NCI-H187 treated with DMSO at 0.1 percent for 48 hours (cell line): Measurements from ENCODE around the gene SSU72.
"Not testable (repeated sequence)": the region's sequence is repeated elsewhere in the genome, so short reads cannot be mapped to it uniquely, and the experiment has no call there.

Source experiments
- DNase-seq: peaks from one replicate; lab custom pipeline; 2025; lab: John Stamatoyannopoulos, UW

SSU72 gene

DNA sequence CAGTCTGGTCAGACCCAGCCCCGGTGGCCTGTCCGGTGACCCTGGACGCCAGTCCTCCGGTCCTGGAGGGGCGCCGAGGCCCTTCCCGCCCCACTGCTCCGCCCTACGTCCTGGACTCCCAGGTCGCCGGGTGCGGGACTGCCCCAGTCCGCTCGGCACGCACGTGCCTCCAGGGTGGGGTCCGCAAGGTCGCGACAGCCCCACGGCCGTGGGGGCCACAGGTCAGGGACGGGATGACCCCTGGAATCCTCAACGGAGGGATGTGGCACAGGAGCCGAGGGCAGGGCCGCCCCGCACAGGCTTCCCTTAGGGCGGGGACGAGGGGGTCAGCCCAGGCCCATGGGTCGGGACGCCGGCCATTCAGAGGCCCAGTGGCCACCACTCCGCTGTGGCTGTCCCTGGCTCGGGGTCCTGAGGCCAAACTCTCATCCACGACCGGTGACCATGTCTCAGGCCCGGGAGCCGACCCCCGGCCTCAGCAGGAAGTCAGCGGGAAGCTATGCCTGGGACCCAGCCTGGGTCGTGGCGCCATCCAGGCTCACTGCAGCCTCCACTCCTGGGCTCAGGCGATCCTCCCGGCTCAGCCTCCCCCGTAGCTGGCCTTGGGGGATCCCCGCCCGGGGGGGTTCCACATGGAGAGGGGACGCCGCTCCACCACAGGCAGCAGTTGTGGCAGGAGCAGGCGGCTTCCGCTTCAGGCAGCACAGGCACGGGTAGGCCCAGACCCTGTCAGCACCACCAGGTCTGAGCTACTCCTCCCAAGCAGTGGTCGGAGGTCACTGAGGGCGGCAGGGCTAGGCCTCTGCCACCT is 33.6 kb downstream of the SSU72 start:
- no peak for DNase-seq

DNA sequence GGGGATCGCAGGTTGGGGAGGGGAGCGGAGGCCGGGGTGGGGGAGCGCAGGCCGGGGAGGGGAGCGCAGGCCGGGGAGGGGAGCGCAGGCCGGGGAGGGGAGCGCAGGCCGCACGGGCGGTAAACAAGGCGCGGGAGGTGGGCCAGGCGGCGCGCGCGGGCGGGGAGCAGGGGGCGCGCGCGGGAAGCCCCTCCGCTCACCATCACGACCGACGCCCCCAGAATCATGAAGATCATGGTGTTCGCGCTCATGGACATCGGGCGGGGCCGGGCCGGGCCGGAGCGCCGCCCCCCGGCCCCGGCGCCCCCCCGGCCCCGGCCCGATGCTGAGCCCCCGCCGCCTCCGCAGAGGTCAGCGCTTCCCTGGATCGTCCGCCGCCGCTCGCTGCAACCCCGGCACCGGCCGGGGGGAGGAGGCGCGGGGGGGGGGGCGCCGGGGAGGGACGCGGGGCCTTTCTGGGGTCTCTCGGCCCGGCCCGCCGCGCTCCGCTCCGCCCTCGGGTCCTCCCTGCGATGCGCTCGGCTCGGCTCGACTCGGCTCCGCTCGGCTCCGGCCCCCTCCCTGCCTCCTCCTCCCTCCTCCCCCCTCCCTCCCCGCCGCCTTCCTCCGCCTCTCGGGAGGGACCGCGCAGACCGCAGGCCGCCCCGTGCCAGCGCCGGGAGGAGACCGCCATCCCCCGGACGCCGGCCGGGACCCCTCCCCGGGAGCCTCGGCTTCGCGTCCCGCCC is 34.4 kb downstream of the SSU72 start, which contains the start of gene TMEM240:
TSS of gene TMEM240 (minus strand) at position 535 of the 728 bp plus-strand sequence. CDS start at position 257, 278 bp downstream.
- DNase-seq, result no peak

DNA sequence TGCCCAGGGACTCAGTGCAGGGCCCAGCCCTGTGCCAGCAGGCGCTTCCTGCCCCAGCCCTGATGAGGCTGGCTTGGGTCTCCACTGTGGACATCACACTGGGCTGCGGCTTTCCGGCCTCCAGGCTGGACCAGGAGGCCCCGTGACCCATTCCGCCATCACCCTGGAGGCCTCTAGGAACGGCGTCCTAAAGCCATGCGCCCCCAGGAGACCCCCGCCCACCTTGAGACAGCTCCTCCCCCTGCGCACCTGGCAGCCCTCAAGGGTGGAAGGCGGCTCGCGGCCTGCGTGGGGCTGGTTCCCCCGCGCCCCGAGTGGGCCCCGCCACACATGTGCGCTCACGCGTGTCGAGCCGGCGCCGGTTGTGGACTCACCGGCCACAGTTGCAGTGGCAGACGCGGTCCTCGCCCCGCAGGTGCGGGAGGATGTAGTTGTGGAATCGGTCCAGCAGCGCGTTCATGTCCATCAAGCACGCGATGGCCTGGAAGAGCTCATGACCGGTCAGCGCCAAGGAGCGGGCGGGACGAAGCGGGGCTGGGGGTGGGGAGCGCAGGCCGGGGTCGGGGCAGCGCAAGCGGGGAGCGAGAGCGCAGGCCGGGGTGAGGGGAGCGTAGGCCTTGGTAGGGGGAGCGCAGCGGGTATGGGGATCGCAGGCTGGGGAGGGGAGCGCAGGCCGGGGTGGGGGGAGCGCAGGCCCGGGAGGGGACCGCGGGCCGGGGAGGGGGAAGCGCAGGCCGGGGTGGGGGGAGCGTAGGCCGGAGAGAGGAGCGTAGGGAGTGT is 35.2 kb downstream of the SSU72 start:
- no peak for DNase-seq

DNA sequence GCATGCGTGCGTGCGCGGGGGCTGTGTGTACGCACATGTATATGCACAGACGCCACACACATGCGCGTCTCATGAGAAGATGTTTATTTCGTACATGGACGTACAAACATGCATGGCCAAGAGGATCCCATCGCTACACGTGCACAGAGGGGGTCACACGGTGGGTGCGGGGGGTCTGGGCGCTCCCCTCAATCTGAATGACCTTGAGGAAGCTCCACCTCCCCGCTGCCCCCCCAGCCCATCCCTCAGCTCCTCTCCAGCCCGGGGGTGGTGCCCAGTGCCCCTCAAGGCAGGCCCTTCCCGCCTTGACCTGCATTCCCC is 35.7 kb downstream of the SSU72 start:
- DNase-seq, result no peak

DNA sequence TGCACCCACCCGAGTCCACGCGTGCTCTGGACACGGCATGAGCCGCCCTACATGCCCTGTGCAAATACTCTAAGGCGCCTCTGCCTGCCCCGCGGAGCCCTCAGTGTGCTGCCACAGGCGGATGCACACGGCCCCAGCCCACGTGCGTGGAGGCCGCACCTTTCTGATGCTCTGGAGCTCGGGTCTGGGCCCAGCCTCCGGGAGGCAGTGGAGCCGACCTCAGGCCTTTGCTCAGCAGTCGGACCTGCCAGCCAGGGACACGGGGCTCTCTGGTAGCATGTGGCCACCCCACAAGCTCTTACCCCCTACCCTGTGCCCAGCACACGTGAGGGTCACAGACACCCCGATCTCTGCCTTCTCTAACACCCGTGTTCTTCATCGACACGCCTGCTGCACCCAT is 36.3 kb downstream of the SSU72 start:
- no peak for DNase-seq

GRCh38 chr1:1537626-1538250 is 36.9 kb downstream of the SSU72 start:
- DNase-seq, result no peak

GRCh38 chr1:1536938-1537546 is 37.6 kb downstream of the SSU72 start:
- no peak for DNase-seq

GRCh38 chr1:1536019-1536937 is 38.4 kb downstream of the SSU72 start:
- no peak for DNase-seq

DNA sequence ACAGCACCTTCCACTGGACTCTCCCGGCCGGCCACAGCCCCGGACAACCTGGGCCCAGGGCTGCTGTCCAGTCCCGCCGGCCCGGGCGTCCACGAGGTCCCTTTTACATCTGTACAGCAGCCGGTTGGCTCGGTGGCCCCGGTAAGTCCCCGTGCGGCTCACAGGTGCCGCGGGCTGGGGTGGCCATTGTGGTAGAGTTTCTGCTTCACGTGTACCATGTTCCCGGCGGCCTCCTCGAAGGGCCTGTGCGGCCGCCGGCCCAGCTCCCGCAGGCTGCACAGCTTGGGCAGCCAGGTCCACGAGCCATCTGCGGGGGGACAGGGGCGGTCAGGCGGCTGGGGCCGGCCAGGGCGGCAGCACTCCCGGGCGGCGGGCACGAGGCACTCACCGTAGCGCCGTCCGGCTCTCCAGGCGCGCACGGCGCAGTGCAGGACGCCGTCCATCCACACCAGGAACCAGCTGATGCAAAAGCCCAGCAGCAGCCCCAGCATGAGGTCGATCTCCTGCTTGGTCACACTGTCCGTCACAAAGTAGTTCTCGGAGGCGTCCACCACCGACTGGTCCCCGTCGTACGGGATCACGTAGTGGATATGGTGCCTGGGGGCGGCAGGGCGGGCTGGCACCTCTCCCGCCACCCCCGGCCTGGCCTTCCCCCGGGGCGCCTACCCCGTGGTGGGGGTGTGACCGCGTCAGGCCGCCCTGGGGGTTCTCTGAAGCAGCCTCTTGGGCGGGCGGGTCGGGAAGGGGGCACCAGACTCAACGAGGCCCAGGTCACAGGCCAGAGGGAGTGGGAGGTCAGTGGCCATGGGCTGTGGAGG is 39.3 kb downstream of the SSU72 start:
- no peak for DNase-seq

GRCh38 chr1:1534401-1535154 is 40.1 kb downstream of the SSU72 start:
- DNase-seq, result no peak

DNA sequence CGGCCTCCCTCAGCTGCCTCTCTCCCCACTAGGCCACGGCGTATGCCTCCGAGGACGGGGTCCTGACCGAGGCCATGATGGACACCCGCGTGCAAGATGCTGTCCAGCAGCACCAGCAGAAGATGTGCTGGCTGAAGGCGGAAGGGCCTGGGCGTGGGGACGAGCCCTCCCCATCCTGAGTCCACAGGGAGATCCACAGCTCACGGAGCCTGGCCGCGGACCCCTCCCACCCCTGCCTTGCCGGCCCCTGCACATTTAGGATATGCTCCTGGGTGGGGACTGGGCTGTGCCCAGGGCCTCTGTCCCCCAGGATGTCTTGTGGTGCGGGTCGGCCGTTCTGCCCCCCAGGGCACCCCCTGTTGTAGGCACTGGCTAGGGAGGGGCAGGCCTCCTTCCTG is 40.8 kb downstream of the SSU72 start:
- not testable (repeated sequence) for DNase-seq

DNA sequence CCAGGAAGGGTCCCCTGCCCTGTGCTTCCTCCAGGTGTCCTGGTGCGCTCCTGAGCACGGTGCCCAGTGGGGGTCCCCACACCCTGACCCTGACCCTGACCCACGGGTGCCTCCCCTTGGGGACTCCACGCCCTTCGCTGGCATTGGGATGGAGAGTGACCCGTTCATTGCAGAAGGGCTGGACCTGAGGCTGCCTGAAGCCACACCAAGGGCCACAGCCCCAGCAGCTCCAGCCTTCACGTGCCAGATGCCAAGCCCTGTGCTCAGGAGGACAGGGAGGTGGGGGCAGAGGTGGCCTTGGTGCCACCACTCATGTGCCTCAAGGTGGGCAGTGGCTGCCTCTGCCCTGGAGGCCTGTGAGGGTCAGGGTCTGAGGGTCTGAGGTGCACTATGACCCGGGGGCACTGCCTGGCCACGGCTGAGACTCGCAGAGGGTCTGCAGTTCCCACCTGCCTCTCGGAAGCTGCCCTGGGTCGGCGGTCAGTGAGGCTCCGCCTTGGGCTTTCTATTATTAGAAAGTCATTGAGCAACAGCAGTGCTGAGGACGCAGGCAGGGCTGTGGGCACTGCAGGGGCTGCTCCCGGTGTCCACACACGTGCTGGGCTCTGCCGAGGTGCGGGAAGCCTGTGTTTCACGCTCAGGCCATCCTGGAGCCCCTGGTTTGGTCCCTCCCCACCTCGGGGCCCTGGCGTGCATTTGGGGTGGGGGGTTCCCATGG is 41.3 kb downstream of the SSU72 start:
- not testable (repeated sequence) for DNase-seq

DNA sequence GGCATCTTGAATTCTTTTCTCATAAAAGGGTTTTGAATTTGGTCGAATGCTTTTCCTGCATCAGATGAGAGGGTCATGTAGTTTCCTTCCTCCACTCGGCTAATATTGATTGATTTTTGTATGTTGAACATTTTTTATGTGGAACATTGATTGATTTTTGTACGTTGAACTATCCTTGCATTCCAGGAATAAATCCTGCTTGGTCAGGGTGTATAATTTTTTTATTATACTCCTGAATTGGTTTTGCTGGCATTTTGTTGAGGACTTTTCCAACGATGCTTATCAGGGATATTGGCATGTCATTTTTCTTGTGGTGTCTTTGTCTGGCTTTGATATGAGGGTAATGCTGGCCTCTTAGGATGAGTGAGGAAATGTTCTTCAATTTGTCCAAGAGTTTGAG is 42.7 kb downstream of the SSU72 start:
- DNase-seq, result no peak

DNA sequence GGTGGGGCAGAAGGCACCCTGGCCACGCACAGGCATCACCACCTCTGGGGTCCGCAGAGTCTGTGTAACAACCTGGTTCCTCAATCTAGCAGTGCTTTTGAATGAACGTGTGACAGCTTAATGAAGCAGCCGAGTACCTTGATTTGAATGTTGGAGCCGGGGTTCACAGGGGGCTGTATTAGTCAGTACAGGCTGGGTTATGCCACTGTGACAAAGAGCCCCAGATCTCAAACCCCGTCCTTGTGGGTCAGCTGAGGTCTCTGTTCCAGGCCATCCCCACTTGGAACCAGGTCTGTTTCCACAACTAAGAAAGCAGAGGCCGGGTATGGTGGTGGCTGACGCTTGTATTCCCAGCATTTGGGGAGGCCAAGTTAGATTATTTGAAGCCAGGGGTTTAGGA is 44.7 kb downstream of the SSU72 start:
- no peak for DNase-seq

DNA sequence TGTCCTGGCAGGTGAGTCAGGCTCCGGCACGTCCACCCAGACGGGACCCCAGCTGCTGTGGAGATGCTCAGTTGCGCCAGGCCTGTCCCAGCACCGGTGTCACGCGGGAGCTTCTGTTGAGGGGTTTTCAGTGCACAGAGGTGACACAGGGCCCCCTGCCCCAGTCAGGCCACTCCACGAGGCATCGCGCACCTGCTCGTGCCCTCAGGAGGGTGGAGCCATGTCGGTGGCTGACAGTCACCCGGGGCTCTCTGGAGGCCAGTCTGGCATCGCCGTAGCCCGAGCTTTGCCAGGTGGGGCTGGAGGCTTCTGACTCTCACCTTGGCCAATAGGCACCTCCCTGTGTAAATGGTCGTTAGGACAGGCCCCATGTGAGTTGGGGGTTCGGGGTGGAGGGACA is 45.3 kb downstream of the SSU72 start:
- DNase-seq, result no peak

GRCh38 chr1:1528301-1529267 is 46.1 kb downstream of the SSU72 start:
- DNase-seq, result no peak

DNA sequence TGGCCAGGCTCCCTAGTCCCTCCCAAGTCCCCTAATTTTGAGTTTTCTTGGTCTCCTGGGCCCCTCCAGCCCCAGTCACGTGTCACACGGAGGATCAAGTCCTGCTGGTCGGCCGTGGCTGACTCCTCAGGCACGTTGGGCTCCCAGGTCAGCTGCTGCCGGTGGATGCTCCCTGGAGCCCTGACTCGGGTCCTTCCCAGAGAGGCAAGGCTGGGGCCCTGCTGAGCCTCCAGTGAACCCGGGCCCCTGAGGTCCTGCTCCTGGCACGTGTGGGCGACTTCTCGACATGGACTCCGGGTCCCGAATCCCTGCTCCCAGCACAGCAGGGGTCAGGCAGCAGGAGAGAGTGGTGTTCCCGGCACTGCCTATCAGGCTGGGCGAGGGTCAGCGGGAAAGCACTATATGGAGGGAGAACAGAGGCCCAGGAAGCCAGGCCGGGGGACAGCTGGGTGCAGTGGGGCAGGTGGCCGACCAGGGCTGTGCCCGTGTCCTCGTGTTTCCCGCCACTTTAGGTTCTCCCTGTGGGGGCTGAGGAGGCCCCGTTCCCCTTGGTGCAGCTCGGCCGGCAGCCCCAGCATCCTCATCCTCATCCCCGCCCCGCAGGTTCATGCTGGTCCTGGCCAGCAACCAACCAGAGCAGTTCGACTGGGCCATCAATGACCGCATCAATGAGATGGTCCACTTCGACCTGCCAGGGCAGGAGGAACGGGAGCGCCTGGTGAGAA is 47.4 kb downstream of the SSU72 start:
- DNase-seq, result no peak
